Prostate gland (tissue), 2 donors: ENCODE data around the gene ZNF74. TPM values are rescaled to one million over a fixed set of nuclear protein-coding genes. Genes with fewer than 3 reads are reported as not detected.
"Not testable (repeated sequence)": the region's sequence is repeated elsewhere in the genome, so short reads cannot be mapped to it uniquely, and the experiment has no call there.

Experiments used
- DNase-seq: peaks from one replicate; pipeline ENCODE4 v3.0.0-alpha.2; 2019; ENCODE audit warnings: low spot score
- H3K27ac ChIP-seq, 2 donors: fragments of 200-600 bp; sonication (generic); 2 replicates each; pipeline ENCODE4 v1.5.1; 2017 to 2019
- H3K27me3 ChIP-seq: fragments of 200-600 bp; sonication (generic); replicated peaks from 2 replicates; pipeline ENCODE4 v1.5.1; 2019; ENCODE audit not compliant: insufficient read depth
- H3K36me3 ChIP-seq, 2 donors: fragments of 200-600 bp; sonication (generic); 1 replicate in 1 of 2; 2 replicates in 1 of 2; pipeline versions ENCODE4 v1.5.1 to v1.8.1; 2017 to 2019
- H3K4me1 ChIP-seq: fragments of 200-600 bp; sonication (generic); replicated peaks from 2 replicates; pipeline ENCODE4 v1.5.1; 2019
- H3K4me3 ChIP-seq, 2 donors: fragments of 200-600 bp; sonication (generic); 2 replicates each; pipeline ENCODE4 v1.5.1; 2017 to 2019
- H3K9me3 ChIP-seq: fragments of 200-600 bp; sonication (generic); 2 replicates; pipeline ENCODE4 v1.5.1; 2017
- POLR2A ChIP-seq: fragments of 450-650 bp; IDR thresholded peaks from one replicate; pipeline ENCODE4 v1.6.1; 2016; ENCODE audit warnings: antibody characterized with exemption, mild to moderate bottlenecking
- POLR2AphosphoS5 ChIP-seq: sonication (generic); formaldehyde crosslinking; IDR thresholded peaks from one replicate; pipeline ENCODE4 v1.6.1; 2017; ENCODE audit warnings: antibody characterized with exemption
- WGBS: methylation state at CpG from one replicate; pipeline ENCODE4 v1.1.5; 2018; 5-methylcytosine and 5-hydroxymethylcytosine counted together
- intact Hi-C: fragments of 100-400 bp; cut with DNase I; formaldehyde crosslinking; loops from one replicate; pipeline ENCODE4 v1.14.2; 2022
- total RNA-seq, 2 donors: library from RNA; depleted of rRNA; stranded (reverse); fragments of >200 nt; gene quantifications; one replicate each; pipeline ENCODE4 v1.1.0, GENCODE V29; 2016
- TF ChIP-seq, protein P1 (sequence below), 4 experiments: fragments of 200-600 bp in 2 of 4; fragments of 450-650 bp in 2 of 4; sonication (generic) in 2 of 4; IDR thresholded peaks; 1 replicate in 3 of 4; 2 replicates in 1 of 4; pipeline ENCODE4 v1.5.1; 2016 to 2019; ENCODE audit warnings: antibody characterized with exemption in 4 of 4, mild to moderate bottlenecking in 2 of 4, moderate library complexity in 2 of 4

ZNF74 gene
- total RNA-seq, 2 donors from 2014 or later: 17.0 to 41.6 TPM

DNA sequence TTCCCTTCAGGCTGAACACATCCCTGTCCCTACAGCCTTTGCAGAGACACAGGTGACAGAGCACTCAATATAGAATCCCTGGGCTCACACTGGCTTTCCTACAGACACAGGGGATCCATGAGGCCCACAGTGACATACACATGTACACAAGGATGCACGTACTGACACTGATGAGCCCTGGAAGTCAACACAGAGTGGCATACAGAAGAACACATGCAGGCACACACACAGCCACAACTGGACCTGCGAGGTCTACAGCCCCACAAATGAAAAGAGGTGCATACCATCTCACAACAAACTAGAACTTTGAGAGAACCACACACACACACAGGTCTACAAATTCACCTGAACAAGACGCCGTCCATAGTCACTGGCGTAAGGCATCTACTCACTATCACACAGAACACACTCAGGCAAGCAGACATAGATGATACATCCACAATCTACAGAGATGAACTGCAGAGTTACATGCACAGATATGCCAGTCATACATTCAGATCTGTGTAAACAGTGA, 3.5 kb upstream of the ZNF74 start:
- intact Hi-C loops: no loop called here
- no peak for DNase-seq

DNA sequence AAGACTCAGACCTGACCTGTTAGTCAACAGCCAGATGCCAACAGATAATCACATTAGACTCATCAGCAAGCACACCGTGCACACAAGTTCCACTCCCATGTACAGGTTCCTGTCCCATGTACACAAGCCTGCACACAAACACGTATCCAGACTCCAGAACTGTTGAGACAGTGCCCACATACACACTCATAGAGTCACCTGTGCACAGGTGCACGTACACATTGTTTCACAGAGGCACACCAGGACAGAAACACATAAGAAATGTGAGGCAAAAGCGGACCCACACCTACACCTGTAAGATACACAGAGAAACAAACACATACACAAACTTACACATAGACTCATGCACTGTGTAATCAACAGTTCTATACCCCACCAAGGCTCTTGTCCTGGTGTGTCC, 2.7 kb upstream of the ZNF74 start:
- no peak overlapping the region for H3K27ac ChIP-seq
- DNase-seq: no peak
- intact Hi-C loops: no loop called here
- H3K4me1 ChIP-seq: peaks cover 10% of the 10 kb centered on the region
- H3K36me3 ChIP-seq: no peaks in the 10 kb centered on the region
- no peak for TF ChIP-seq POLR2AphosphoS5
- TF ChIP-seq, protein P1, sequence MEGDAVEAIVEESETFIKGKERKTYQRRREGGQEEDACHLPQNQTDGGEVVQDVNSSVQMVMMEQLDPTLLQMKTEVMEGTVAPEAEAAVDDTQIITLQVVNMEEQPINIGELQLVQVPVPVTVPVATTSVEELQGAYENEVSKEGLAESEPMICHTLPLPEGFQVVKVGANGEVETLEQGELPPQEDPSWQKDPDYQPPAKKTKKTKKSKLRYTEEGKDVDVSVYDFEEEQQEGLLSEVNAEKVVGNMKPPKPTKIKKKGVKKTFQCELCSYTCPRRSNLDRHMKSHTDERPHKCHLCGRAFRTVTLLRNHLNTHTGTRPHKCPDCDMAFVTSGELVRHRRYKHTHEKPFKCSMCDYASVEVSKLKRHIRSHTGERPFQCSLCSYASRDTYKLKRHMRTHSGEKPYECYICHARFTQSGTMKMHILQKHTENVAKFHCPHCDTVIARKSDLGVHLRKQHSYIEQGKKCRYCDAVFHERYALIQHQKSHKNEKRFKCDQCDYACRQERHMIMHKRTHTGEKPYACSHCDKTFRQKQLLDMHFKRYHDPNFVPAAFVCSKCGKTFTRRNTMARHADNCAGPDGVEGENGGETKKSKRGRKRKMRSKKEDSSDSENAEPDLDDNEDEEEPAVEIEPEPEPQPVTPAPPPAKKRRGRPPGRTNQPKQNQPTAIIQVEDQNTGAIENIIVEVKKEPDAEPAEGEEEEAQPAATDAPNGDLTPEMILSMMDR (IDR thresholded peaks at IDR 0.05): no peak
- TF ChIP-seq POLR2A: no peak
- H3K9me3 ChIP-seq: no peaks in the 10 kb centered on the region
- 85% methylated on average over 4 of the region's 4 CpGs for WGBS
- no peaks in the 10 kb centered on the region for H3K27me3 ChIP-seq
- no peak overlapping the region for H3K4me3 ChIP-seq

More for the DNA sequence above, 3.5 kb upstream of the ZNF74 start:
- H3K4me1 ChIP-seq: peaks cover 8% of the 10 kb centered on the region
- no peak for TF ChIP-seq POLR2AphosphoS5
- TF ChIP-seq POLR2A: no peak
- TF ChIP-seq, protein P1 (IDR thresholded peaks at IDR 0.05): no peak
- 87% methylated on average over 5 of the region's 5 CpGs for WGBS
- no peak overlapping the region for H3K4me3 ChIP-seq
- no peaks in the 10 kb centered on the region for H3K9me3 ChIP-seq
- H3K36me3 ChIP-seq: no peaks in the 10 kb centered on the region
- H3K27ac ChIP-seq: no peak overlapping the region
- no peaks in the 10 kb centered on the region for H3K27me3 ChIP-seq

GRCh38 chr22:20392365-20392881, 1.5 kb upstream of the ZNF74 start:
- intact Hi-C loops, DNase-seq: not testable (repeated sequence)

DNA sequence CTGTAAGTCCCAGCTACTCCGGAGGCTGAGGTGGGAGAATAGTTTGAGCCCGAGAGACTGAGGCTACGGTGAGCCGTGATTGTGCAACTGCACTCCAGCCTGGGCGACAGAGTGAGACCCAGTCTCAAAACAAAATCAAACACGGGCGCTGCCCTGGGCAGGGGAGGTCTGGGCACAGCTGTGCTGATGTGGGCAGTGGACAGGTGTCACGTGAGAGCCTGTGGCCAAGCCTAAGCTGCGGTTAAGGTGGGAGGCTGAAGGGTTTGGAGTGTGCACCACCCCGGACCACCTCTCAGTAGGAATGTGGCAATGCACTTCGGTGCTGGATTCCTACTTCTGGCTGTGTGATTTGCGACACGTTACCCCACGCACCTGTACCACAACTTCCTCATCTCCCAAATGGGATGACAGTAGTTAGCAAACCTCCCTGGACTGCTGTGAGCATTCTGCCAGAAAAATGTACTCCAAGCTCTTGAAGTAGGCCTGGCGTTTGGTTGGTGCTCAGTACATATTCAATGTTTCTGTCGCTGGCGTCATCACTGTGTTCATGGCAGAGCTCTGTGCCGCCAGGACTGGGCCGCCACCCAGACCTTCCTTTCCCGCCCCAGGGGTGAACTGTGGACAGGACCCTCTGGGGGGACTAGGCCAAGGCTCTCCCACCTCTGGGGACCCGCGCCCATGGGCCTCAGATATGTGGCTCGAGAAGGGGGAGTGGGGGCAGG, 807 bp upstream of the ZNF74 start:
- peak overlapping the region; percentile 60 to 73 for H3K27ac ChIP-seq
- no peak for DNase-seq
- no peaks in the 10 kb centered on the region for H3K9me3 ChIP-seq
- WGBS: 91% methylated on average over 23 of the region's 23 CpGs
- intact Hi-C loops: no loop called here
- H3K36me3 ChIP-seq: no peaks in the 10 kb centered on the region
- H3K4me3 ChIP-seq: peak overlapping the region; percentile 62 to 91
- TF ChIP-seq, protein P1 (IDR thresholded peaks at IDR 0.05): no peak
- TF ChIP-seq POLR2AphosphoS5 (no peak), POLR2A (no peak)
- no peaks in the 10 kb centered on the region for H3K27me3 ChIP-seq
- H3K4me1 ChIP-seq: peaks cover 10% of the 10 kb centered on the region

More at GRCh38 chr22:20392365-20392881, 1.5 kb upstream of the ZNF74 start:
- WGBS: 93% methylated on average over 40 of the region's 53 CpGs
- not testable (repeated sequence) for H3K36me3 ChIP-seq, H3K27ac ChIP-seq, H3K9me3 ChIP-seq, H3K27me3 ChIP-seq, H3K4me3 ChIP-seq
- H3K4me1 ChIP-seq: peaks cover 10% of the 10 kb centered on the region

- no peak for DNase-seq
- Histone ChIP-seq H3K4me1 (peaks cover 10% of the 10 kb centered on the region), H3K27me3 (no peaks in the 10 kb centered on the region), H3K36me3 (no peaks in the 10 kb centered on the region), H3K9me3 (no peaks in the 10 kb centered on the region), H3K4me3 (no peak overlapping the region), H3K27ac (no peak overlapping the region)
- intact Hi-C loops: no loop called here
- TF ChIP-seq POLR2AphosphoS5: no peak
- TF ChIP-seq POLR2A: no peak
- TF ChIP-seq, protein P1 (IDR thresholded peaks at IDR 0.05): no peak
- 66% methylated on average over 20 of the region's 20 CpGs for WGBS
These were observed 1.4 kb downstream of the ZNF74 start for GRCh38 chr22:20395181-20395906.
